GM12891 (cell line): Measurements from ENCODE around the gene IFI44.

Source experiments
- PAX5 ChIP-seq: IDR thresholded peaks from 2 replicates; pipeline ENCODE4 v1.6.1; 2011; ENCODE audit warnings: low read length, moderate library complexity, mild to moderate bottlenecking; ENCODE audit not compliant: insufficient read depth, severe bottlenecking
- POLR2A ChIP-seq: IDR thresholded peaks from 2 replicates; pipeline ENCODE4 v1.6.1; 2011; ENCODE audit warnings: low read depth, low read length, control low read depth
- POLR2AphosphoS5 ChIP-seq: IDR thresholded peaks from 2 replicates; pipeline ENCODE4 v1.6.1; 2011; ENCODE audit warnings: low read depth, low read length, control low read depth
- POU2F2 ChIP-seq: IDR thresholded peaks from 2 replicates; pipeline ENCODE4 v1.6.1; 2011; ENCODE audit warnings: low read depth, mild to moderate bottlenecking, control low read depth, low read length, moderate library complexity
- SPI1 ChIP-seq: IDR thresholded peaks from 2 replicates; pipeline ENCODE4 v1.6.1; 2011; ENCODE audit warnings: low read depth, low read length, control low read depth
- TAF1 ChIP-seq: IDR thresholded peaks from 2 replicates; pipeline ENCODE4 v1.6.1; 2011; ENCODE audit warnings: low read depth, low read length, control low read depth

- TF ChIP-seq POLR2AphosphoS5 (no peak), POLR2A (no peak), TAF1 (no peak), PAX5 (no peak), SPI1 (no peak), POU2F2 (no peak)
These were observed 41.7 kb upstream of the IFI44 start for GRCh38 chr1:78607944-78608343.
